Measurements from ENCODE around the gene DCST1.
A peak's percentile ranks its signal among the peaks of the same experiment; 100 is the strongest.

Gene DCST1

DNA sequence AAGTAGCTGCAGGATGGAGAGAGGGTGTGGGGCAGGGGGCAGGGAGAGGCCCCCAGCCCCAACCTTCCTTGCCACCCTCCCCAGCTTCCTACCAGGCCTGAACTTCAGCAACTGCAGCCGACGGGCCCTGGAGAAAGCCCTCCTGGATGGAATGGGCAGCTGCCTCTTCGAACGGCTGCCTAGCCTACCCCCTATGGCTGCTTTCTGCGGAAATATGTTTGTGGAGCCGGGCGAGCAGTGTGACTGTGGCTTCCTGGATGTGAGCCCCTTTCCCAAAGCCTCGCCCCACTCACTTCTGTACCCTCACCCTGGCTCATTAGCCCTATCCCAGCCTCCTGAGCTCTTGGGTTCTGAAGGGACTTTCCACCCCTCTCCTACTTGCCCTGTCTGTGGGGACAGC, 23.5 kb downstream of the DCST1 start:
- Histone ChIP-seq H3K9ac (ENCODE audit: low read depth in 1 of 2, low read length in 2 of 2) (no peak overlapping the region), H3K4me3 (ENCODE audit: low read length in 2 of 2) (no peak overlapping the region), H3K9me3 (ENCODE audit: control insufficient read depth in 2 of 2, low read length in 2 of 2) (no peaks in the 10 kb centered on the region), H3K27me3 (ENCODE audit: control insufficient read depth in 2 of 2, insufficient read depth in 2 of 2, low read length in 2 of 2) (no peaks in the 10 kb centered on the region), H3K27ac (ENCODE audit: low read depth in 2 of 2, low read length in 2 of 2) (no peak overlapping the region), H3K4me1 (ENCODE audit: control insufficient read depth in 2 of 2, insufficient read depth in 2 of 2, low read length in 2 of 2) (peaks cover 18% of the 10 kb centered on the region in 2 donors), H3K36me3 (ENCODE audit: control insufficient read depth in 2 of 2, insufficient read depth in 2 of 2, low read length in 2 of 2) (peaks cover 38 to 43% of the 10 kb centered on the region in 2 donors)

DNA sequence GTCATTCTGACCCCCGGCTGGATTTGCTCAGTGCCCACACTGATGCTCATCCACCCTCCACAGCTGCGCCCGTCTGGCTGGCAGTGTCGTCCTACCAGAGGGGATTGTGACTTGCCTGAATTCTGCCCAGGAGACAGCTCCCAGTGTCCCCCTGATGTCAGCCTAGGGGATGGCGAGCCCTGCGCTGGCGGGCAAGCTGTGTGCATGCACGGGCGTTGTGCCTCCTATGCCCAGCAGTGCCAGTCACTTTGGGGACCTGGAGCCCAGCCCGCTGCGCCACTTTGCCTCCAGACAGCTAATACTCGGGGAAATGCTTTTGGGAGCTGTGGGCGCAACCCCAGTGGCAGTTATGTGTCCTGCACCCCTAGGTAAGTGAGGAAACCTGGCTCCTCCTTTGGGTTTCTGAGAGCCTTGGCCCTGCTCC, 24.2 kb downstream of the DCST1 start:
- no peaks in the 10 kb centered on the region for H3K9me3 ChIP-seq (ENCODE audit: control insufficient read depth in 2 of 2, low read length in 2 of 2)
- no peak overlapping the region for H3K27ac ChIP-seq (ENCODE audit: low read depth in 2 of 2, low read length in 2 of 2)
- peaks cover 38 to 43% of the 10 kb centered on the region in 2 donors for H3K36me3 ChIP-seq (ENCODE audit: control insufficient read depth in 2 of 2, insufficient read depth in 2 of 2, low read length in 2 of 2)
- peaks cover 18% of the 10 kb centered on the region in 2 donors for H3K4me1 ChIP-seq (ENCODE audit: control insufficient read depth in 2 of 2, insufficient read depth in 2 of 2, low read length in 2 of 2)
- no peak overlapping the region for H3K9ac ChIP-seq (ENCODE audit: low read depth in 1 of 2, low read length in 2 of 2)
- H3K4me3 ChIP-seq (ENCODE audit: low read length in 2 of 2): no peak overlapping the region
- no peaks in the 10 kb centered on the region for H3K27me3 ChIP-seq (ENCODE audit: control insufficient read depth in 2 of 2, insufficient read depth in 2 of 2, low read length in 2 of 2)

DNA sequence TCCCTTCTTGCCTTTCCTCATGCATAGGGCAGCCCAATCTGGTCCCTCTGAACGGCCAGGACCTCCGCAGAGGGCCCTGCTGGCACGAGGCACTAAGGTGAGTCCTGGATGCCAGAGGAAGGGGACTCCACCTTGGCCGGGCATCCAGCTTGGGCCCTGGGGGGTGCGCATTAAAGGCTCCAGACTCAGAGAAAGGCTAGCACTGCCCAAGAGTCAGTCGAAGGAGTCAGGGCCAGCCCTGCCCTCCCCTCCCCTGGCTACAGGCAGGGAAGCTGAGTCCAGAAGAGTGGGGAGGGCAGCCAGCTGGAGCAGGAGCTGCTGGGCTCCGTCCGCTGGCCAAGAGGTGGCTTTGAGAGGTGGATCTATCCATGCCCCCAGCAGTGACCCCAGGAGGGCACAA, 27.1 kb downstream of the DCST1 start:
- Histone ChIP-seq H3K4me1 (ENCODE audit: control insufficient read depth in 2 of 2, insufficient read depth in 2 of 2, low read length in 2 of 2) (peaks cover 27 to 35% of the 10 kb centered on the region in 2 donors), H3K9me3 (ENCODE audit: control insufficient read depth in 2 of 2, low read length in 2 of 2) (no peaks in the 10 kb centered on the region), H3K4me3 (ENCODE audit: low read length in 2 of 2) (no peak overlapping the region), H3K9ac (ENCODE audit: low read depth in 1 of 2, low read length in 2 of 2) (no peak overlapping the region), H3K36me3 (ENCODE audit: control insufficient read depth in 2 of 2, insufficient read depth in 2 of 2, low read length in 2 of 2) (peaks cover 27 to 30% of the 10 kb centered on the region in 2 donors), H3K27ac (ENCODE audit: low read depth in 2 of 2, low read length in 2 of 2) (no peak overlapping the region), H3K27me3 (ENCODE audit: control insufficient read depth in 2 of 2, insufficient read depth in 2 of 2, low read length in 2 of 2) (no peaks in the 10 kb centered on the region)

DNA sequence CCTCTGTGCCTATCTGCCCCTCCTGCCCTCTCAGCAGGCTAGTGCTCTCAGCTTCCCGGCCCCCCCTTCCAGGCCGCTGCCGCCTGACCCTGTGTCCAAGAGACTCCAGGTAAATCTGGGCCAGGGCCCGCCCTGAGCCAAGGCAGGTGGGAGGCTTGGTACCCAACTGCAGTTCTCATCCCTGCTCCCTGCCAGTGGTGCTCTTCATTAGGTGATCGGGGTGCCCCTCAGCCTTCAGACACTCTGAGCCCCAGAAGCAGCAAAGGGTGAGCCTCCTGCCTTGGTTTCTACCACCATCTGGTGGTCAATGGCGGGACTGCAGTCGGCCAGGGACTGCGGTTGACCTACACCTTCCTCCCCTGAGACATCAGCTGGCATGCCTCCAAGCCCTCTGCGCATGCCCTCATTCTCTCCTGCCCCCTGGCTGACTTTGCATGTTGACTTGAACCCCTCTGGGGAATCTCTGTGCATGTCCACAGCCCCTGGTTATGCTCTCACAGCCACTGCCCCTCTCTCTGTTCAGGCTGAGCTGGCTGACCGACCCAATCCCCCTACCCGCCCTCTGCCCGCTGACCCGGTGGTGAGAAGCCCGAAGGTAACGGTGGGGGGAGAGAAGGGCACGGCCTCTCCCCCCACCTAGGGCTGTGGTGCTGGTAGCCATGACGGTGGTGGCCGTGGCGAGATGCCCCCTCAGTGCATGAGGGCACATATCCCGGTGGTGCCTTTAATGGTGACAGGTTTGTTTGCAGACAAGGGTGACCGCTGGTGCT, 27.9 kb downstream of the DCST1 start:
- no peak overlapping the region for H3K4me3 ChIP-seq (ENCODE audit: low read length in 2 of 2)
- H3K4me1 ChIP-seq (ENCODE audit: control insufficient read depth in 2 of 2, insufficient read depth in 2 of 2, low read length in 2 of 2): peaks cover 32 to 35% of the 10 kb centered on the region in 2 donors
- H3K27me3 ChIP-seq (ENCODE audit: control insufficient read depth in 2 of 2, insufficient read depth in 2 of 2, low read length in 2 of 2): no peaks in the 10 kb centered on the region
- H3K27ac ChIP-seq (ENCODE audit: low read depth in 2 of 2, low read length in 2 of 2): peak overlapping the region in 1 of 2 donors; percentile 1
- no peaks in the 10 kb centered on the region for H3K9me3 ChIP-seq (ENCODE audit: control insufficient read depth in 2 of 2, low read length in 2 of 2)
- peak overlapping the region; percentile 8 to 51 for H3K9ac ChIP-seq (ENCODE audit: low read depth in 1 of 2, low read length in 2 of 2)
- H3K36me3 ChIP-seq (ENCODE audit: control insufficient read depth in 2 of 2, insufficient read depth in 2 of 2, low read length in 2 of 2): peaks cover 23% of the 10 kb centered on the region in 2 donors

DNA sequence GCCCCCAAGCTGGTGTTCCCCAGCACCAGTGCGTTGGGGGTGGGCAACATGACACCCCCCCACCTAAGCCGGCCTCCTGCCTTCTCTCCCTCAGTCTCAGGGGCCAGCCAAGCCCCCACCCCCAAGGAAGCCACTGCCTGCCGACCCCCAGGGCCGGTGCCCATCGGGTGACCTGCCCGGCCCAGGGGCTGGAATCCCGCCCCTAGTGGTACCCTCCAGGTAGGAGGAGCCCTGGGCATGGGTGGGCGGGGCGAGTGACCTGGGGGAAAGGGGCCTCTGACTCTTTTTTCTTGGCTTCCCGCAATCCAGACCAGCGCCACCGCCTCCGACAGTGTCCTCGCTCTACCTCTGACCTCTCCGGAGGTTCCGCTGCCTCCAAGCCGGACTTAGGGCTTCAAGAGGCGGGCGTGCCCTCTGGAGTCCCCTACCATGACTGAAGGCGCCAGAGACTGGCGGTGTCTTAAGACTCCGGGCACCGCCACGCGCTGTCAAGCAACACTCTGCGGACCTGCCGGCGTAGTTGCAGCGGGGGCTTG, 28.6 kb downstream of the DCST1 start:
- H3K4me3 ChIP-seq (ENCODE audit: low read length in 2 of 2): peak overlapping the region in 1 of 2 donors; percentile 86
- H3K4me1 ChIP-seq (ENCODE audit: control insufficient read depth in 2 of 2, insufficient read depth in 2 of 2, low read length in 2 of 2): peaks cover 32 to 35% of the 10 kb centered on the region in 2 donors
- no peaks in the 10 kb centered on the region for H3K9me3 ChIP-seq (ENCODE audit: control insufficient read depth in 2 of 2, low read length in 2 of 2)
- H3K9ac ChIP-seq (ENCODE audit: low read depth in 1 of 2, low read length in 2 of 2): peak overlapping the region in 1 of 2 donors; percentile 84
- H3K27me3 ChIP-seq (ENCODE audit: control insufficient read depth in 2 of 2, insufficient read depth in 2 of 2, low read length in 2 of 2): no peaks in the 10 kb centered on the region
- H3K27ac ChIP-seq (ENCODE audit: low read depth in 2 of 2, low read length in 2 of 2): peak overlapping the region; percentile 93 to 94
- H3K36me3 ChIP-seq (ENCODE audit: control insufficient read depth in 2 of 2, insufficient read depth in 2 of 2, low read length in 2 of 2): peaks cover 20% of the 10 kb centered on the region in 2 donors

DNA sequence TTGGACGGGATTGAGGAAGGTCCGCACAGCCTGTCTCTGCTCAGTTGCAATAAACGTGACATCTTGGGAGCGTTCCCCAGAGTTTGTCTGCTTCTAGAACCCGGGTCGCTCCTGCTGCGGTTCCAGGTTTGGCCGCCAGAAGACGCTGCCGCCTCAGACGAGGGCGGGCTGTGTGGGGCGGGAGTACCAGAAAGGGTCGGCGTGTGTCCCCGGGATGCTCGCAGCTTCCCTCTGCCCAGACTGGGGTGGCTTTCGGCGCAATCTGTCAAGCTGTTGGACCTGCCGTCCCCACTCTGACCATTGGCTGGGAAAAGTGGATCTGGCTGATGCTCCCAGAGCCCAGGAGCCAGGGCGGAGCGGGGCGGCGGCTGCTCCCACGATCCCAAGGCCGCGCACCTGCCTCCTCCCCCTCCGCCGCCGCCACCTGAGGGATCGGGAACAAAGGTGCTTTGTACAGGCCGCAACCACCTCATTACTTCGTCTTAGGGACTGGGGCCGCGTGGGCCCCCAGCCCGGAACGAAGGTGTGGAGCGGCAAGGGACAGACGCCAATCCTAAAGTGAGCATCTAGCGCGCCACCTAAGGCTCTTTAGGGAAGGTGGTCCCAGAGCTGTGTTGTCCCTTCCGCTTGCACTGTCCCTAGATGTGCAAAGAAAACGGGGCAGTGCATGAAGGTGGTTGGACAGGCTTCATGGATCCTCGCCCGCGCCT, 29.2 kb downstream of the DCST1 start:
- Histone ChIP-seq H3K27ac (ENCODE audit: low read depth in 2 of 2, low read length in 2 of 2) (peak overlapping the region; percentile 93 to 94), H3K36me3 (ENCODE audit: control insufficient read depth in 2 of 2, insufficient read depth in 2 of 2, low read length in 2 of 2) (peaks cover 15 to 19% of the 10 kb centered on the region in 2 donors), H3K4me1 (ENCODE audit: control insufficient read depth in 2 of 2, insufficient read depth in 2 of 2, low read length in 2 of 2) (peaks cover 32 to 35% of the 10 kb centered on the region in 2 donors), H3K9me3 (ENCODE audit: control insufficient read depth in 2 of 2, low read length in 2 of 2) (no peaks in the 10 kb centered on the region), H3K9ac (ENCODE audit: low read depth in 1 of 2, low read length in 2 of 2) (peak overlapping the region; percentile 76 to 84), H3K27me3 (ENCODE audit: control insufficient read depth in 2 of 2, insufficient read depth in 2 of 2, low read length in 2 of 2) (no peaks in the 10 kb centered on the region), H3K4me3 (ENCODE audit: low read length in 2 of 2) (peak overlapping the region; percentile 81 to 86)

DNA sequence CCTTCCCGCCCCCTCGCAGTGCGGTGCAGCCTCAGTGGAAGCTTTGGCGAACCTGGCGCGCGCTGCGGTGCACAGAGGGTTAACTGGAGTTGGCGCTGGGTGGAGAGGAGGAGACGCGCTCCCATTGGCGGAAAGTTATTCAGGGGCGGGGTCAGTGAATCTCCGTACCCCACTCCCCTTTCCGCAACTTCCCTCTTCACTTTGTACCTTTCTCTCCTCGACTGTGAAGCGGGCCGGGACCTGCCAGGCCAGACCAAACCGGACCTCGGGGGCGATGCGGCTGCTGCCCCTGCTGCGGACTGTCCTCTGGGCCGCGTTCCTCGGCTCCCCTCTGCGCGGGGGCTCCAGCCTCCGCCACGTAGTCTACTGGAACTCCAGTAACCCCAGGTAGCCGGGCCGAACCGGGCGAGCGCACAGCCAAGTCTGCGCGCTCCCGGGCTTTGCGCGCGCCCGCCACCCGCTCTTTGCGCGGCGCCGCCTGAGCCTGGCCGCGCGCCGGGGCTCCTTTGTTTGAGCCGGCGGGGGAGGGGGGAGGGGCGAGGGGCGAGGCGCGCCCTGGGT, 30.0 kb downstream of the DCST1 start, which contains the start of gene EFNA4:
Gene EFNA4, plus strand, starts transcription at position 191 of the 561 bp plus-strand sequence. Its CDS starts 84 bp downstream, at position 275.
- H3K4me3 ChIP-seq (ENCODE audit: low read length in 2 of 2): peak within 1 kb of the TSS; percentile 81 to 86

DNA sequence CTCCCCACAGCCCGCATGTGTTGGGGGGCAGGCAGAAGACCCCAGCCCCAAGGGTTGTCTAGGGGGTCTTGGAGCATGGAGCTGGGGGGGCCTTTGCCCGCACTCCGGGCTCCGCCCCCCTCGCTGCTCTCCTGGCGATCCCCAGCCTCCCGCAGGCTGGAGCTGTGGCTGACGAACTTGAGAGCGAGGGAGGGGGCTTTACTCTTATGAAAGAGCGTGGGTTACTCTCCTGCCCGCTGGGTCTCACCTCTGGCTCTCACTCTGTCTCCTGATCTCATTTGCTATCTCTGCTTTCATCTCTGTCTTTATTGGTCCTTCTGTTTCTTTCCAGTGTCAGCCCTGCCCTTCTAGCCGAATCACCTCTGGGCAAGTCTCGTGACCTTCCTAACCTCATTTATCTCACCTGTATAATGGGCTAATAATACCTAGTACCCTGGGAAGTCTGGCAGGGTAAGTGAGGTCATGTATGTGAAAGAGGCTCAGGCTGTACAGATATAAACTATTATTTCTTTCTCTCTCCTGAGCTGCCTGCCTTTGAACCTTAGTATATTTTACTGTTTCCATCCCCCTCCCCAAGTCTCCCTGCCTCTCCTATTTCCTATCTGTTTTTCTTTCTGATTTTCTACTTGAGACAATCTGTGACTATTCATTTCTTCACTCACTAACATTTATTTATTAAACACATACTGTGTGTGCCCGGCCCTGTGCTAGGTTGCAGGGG, 30.6 kb downstream of the DCST1 start:
- H3K36me3 ChIP-seq (ENCODE audit: control insufficient read depth in 2 of 2, insufficient read depth in 2 of 2, low read length in 2 of 2): peaks cover 17 to 21% of the 10 kb centered on the region in 2 donors
- peaks cover 32 to 35% of the 10 kb centered on the region in 2 donors for H3K4me1 ChIP-seq (ENCODE audit: control insufficient read depth in 2 of 2, insufficient read depth in 2 of 2, low read length in 2 of 2)
- peak overlapping the region; percentile 93 to 94 for H3K27ac ChIP-seq (ENCODE audit: low read depth in 2 of 2, low read length in 2 of 2)
- H3K4me3 ChIP-seq (ENCODE audit: low read length in 2 of 2): peak overlapping the region; percentile 81 to 86
- no peaks in the 10 kb centered on the region for H3K27me3 ChIP-seq (ENCODE audit: control insufficient read depth in 2 of 2, insufficient read depth in 2 of 2, low read length in 2 of 2)
- no peaks in the 10 kb centered on the region for H3K9me3 ChIP-seq (ENCODE audit: control insufficient read depth in 2 of 2, low read length in 2 of 2)
- H3K9ac ChIP-seq (ENCODE audit: low read depth in 1 of 2, low read length in 2 of 2): peak overlapping the region; percentile 76 to 84

More for the DNA sequence above, 30.0 kb downstream of the DCST1 start, which contains the start of gene EFNA4:
- H3K27me3 ChIP-seq (ENCODE audit: control insufficient read depth in 2 of 2, insufficient read depth in 2 of 2, low read length in 2 of 2): no peaks in the 10 kb centered on the region
- H3K9ac ChIP-seq (ENCODE audit: low read depth in 1 of 2, low read length in 2 of 2): peak within 1 kb of the TSS; percentile 76 to 84
- peaks cover 13 to 15% of the 10 kb centered on the region in 2 donors for H3K36me3 ChIP-seq (ENCODE audit: control insufficient read depth in 2 of 2, insufficient read depth in 2 of 2, low read length in 2 of 2)
- H3K4me1 ChIP-seq (ENCODE audit: control insufficient read depth in 2 of 2, insufficient read depth in 2 of 2, low read length in 2 of 2): peaks cover 32 to 35% of the 10 kb centered on the region in 2 donors
- peak within 1 kb of the TSS; percentile 93 to 94 for H3K27ac ChIP-seq (ENCODE audit: low read depth in 2 of 2, low read length in 2 of 2)
- no peaks in the 10 kb centered on the region for H3K9me3 ChIP-seq (ENCODE audit: control insufficient read depth in 2 of 2, low read length in 2 of 2)

DNA sequence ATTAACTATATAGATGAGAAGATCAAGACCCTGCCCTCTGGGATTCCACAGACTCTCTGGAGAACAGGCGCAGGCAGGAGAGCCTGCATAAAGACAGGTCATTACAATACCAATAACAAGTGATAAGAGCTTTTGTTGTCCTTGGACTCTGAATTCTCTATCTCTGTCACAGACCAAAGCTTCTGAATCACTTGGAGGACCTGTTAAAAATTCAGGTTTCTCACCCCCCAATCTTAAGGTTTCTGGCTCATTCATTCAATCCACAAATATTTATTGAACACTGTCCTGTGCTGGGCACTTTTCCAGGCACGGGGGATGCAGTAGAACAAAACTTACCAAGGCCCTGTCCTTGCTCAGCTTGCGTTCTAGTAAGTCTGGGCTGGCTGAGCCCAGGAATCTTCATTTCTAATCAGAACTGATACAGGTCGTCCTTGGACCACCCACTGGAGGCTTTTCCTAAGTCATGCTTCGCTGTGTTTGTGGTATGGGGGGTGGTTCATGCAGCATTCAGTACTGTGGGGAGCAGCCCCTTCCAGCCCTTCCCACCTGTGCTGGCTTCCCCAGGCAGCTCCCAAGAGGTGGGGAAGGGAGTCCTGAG, 31.3 kb downstream of the DCST1 start:
- H3K36me3 ChIP-seq (ENCODE audit: control insufficient read depth in 2 of 2, insufficient read depth in 2 of 2, low read length in 2 of 2): peaks cover 12 to 21% of the 10 kb centered on the region in 2 donors
- H3K27ac ChIP-seq (ENCODE audit: low read depth in 2 of 2, low read length in 2 of 2): no peak overlapping the region
- no peaks in the 10 kb centered on the region for H3K9me3 ChIP-seq (ENCODE audit: control insufficient read depth in 2 of 2, low read length in 2 of 2)
- H3K9ac ChIP-seq (ENCODE audit: low read depth in 1 of 2, low read length in 2 of 2): peak overlapping the region in 1 of 2 donors; percentile 84
- peaks cover 32 to 40% of the 10 kb centered on the region in 2 donors for H3K4me1 ChIP-seq (ENCODE audit: control insufficient read depth in 2 of 2, insufficient read depth in 2 of 2, low read length in 2 of 2)
- H3K27me3 ChIP-seq (ENCODE audit: control insufficient read depth in 2 of 2, insufficient read depth in 2 of 2, low read length in 2 of 2): no peaks in the 10 kb centered on the region
- H3K4me3 ChIP-seq (ENCODE audit: low read length in 2 of 2): peak overlapping the region; percentile 81 to 86

Measured in mucosa of rectum (tissue), 2 donors.